Testis (tissue), 3 donors: Measurements from ENCODE around the gene ANKLE1. TPM values are rescaled to one million over a fixed set of nuclear protein-coding genes. Genes with fewer than 3 reads are reported as not detected.
A peak's percentile ranks its signal among the peaks of the same experiment; 100 is the strongest.

Source experiments
- DNase-seq: peaks from one replicate; pipeline ENCODE4 v3.0.0-alpha.2; 2019
- H3K27ac ChIP-seq, 2 donors: fragments of 200-600 bp; sonication (generic); one replicate each; pipeline ENCODE4 v1.5.1; 2019
- H3K27me3 ChIP-seq: fragments of 200-600 bp; sonication (generic); one replicate; pipeline ENCODE4 v1.5.1; 2019
- H3K36me3 ChIP-seq: fragments of 200-600 bp; sonication (generic); one replicate; pipeline ENCODE4 v1.5.1; 2017; ENCODE audit warnings: low read depth; ENCODE audit errors: missing control alignments
- H3K4me1 ChIP-seq: fragments of 200-600 bp; sonication (generic); one replicate; pipeline ENCODE4 v1.5.1; 2019
- H3K4me3 ChIP-seq, 2 donors: fragments of 200-600 bp; sonication (generic); one replicate each; pipeline ENCODE4 v1.5.1; 2017 to 2019
- H3K9me3 ChIP-seq: fragments of 200-600 bp; sonication (generic); one replicate; pipeline ENCODE4 v1.5.1; 2017
- CTCF ChIP-seq, 3 experiments: fragments of 450-650 bp in 2 of 3; fragments of 200-600 bp in 1 of 3; sonication (generic) in 1 of 3; IDR thresholded peaks; one replicate each; pipeline ENCODE4 v1.5.1; 2016 to 2019; ENCODE audit warnings: antibody characterized with exemption in 3 of 3, mild to moderate bottlenecking in 2 of 3, moderate library complexity in 1 of 3
- POLR2A ChIP-seq: fragments of 450-650 bp; IDR thresholded peaks from one replicate; pipeline ENCODE4 v1.6.1; 2017; ENCODE audit warnings: antibody characterized with exemption, mild to moderate bottlenecking, moderate library complexity
- WGBS, 2 donors: methylation state at CpG; one replicate each; pipeline ENCODE4 v1.1.5; 2018; 5-methylcytosine and 5-hydroxymethylcytosine counted together
- intact Hi-C: fragments of 100-400 bp; cut with DNase I; formaldehyde crosslinking; loops from one replicate; pipeline ENCODE4 v1.15.1; 2023; ENCODE audit warnings: low total_unique reads
- polyA plus RNA-seq: library from polyadenylated mRNA; stranded (reverse); fragments of 350-450 nt; fragmentation: Illumina TruSeq; extraction: RNeasy Lipid Tissue Mini Kit (QIAGEN cat#74804); gene quantifications from one replicate; pipeline ENCODE4 v1.2.3, GENCODE V29; 2014; ENCODE audit warnings: low read depth, low replicate concordance; ENCODE audit not compliant: insufficient read depth
- total RNA-seq, 2 donors: library from RNA; depleted of rRNA; stranded (reverse); fragments of >200 nt; gene quantifications; one replicate each; pipeline ENCODE4 v1.2.3, GENCODE V29; 2016

The ANKLE1 gene
- total and polyA plus RNA-seq, 3 donors from 2014 or later = 0.45 to 5.3 (median 3.1) TPM

DNA sequence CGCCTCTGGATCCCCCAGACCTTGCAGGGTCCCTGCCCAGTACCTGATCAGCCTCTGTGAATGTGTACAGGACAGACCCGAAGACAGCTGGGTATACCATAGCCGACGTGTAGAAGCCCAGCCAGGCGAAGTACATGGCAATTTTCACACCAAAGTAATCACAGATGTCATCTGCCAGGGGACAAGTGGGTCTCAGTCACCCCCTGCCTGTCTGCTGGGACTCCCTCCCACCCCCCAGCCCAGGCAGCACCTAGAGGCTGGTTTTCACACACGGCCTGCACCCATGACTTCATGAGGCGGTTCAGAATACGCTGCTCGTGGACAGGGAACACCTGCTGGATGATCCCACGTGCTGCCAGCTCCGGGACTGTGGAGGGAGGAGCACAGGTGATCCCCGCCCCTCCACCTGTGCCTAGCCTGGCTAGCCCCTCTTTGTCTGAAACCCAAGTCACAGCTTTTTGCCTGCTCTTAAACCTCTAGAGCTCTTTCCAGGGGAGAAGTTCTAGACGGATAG is 49.4 kb downstream of the ANKLE1 start:
- H3K4me3 ChIP-seq = no peak overlapping the region
- H3K27ac ChIP-seq = no peak overlapping the region
- intact Hi-C loops = no loop called here
- no peaks in the 10 kb centered on the region for H3K9me3 ChIP-seq
- H3K36me3 ChIP-seq = no peaks in the 10 kb centered on the region
- TF ChIP-seq CTCF (IDR thresholded peaks at IDR 0.05) = no peak
- 58 to 76% methylated on average over 12 to 13 of the region's 13 CpGs for WGBS, 2 donors
- H3K4me1 ChIP-seq = peaks cover 30% of the 10 kb centered on the region
- H3K27me3 ChIP-seq = no peaks in the 10 kb centered on the region
- DNase-seq = no peak

DNA sequence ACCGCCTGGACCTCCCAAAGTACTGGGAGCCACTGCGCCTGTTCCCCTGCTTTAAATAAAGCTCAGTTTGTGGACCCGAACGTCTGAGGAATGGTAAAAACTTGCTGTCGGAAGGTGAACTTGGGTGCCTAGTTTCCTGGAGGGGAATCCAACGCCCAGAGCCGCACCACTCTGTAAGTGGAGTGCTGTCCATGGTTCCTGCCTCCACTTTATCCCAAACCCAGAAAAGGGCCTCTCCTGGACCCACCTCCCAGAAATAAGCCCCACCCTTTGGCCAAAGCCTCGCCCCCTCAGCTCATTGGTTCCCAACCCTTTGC is 50.6 kb downstream of the ANKLE1 start:
- Histone ChIP-seq H3K27ac (no peak overlapping the region), H3K27me3 (no peaks in the 10 kb centered on the region), H3K36me3 (no peaks in the 10 kb centered on the region), H3K4me1 (peaks cover 22% of the 10 kb centered on the region), H3K9me3 (no peaks in the 10 kb centered on the region), H3K4me3 (no peak overlapping the region)
- 74 to 90% methylated on average over 8 of the region's 8 CpGs for WGBS, 2 donors
- no peak for TF ChIP-seq POLR2A
- no peak for TF ChIP-seq CTCF (IDR thresholded peaks at IDR 0.05)
- intact Hi-C loops = no loop called here
- no peak for DNase-seq

DNA sequence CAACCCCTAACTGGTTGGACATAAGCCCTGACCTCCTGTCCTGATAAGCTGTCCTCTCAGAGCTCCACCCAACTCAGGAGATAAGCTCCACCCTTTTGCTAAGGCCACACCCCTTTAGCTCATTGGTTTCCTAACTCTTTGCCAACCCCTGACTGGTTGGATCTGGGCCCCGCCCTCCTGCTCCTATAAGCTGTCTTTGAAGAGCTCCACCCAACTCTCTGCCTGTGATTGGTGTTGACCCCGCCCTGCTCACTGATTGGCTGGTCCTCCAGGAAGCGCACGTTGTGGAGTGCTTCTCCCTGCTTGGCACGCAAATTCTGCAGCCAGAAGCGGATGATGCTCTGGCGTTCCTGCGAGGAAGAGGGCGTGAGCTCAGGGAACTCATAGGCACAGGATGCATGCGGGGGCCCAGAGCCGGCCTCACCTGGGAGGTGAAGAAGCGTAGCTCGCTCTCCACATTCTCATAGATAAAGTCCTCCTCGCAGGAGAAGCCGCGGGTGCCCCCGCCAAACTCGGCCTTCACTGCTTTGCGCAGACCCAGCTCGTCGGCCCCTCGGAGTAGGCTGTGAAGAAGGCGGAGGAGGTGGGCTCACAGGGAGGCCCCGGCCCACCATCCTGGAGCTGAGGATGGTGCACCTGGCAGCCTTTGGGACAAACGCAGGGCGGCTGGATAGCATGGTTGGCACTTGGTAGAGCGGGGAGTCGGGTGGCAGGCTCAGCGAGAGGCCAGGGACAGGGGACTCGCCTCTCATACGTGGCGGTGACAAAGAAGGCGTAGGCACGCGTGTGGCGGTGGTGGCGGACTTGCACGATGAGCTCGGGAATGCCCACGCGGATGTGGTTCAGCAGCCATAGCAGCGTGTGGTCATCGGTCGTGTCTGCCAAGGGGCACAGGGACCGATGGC is 51.2 kb downstream of the ANKLE1 start:
- TF ChIP-seq POLR2A (no peak), CTCF (IDR thresholded peaks at IDR 0.05) (no peak)
- Histone ChIP-seq H3K27me3 (no peaks in the 10 kb centered on the region), H3K36me3 (no peaks in the 10 kb centered on the region), H3K27ac (no peak overlapping the region), H3K4me1 (peaks cover 19% of the 10 kb centered on the region), H3K9me3 (no peaks in the 10 kb centered on the region), H3K4me3 (peak overlapping the region in 1 of 2 donors; percentile 20)
- WGBS, 2 donors = 68 to 69% methylated on average over 32 to 44 of the region's 45 CpGs
- DNase-seq = peak; percentile 85
- intact Hi-C loops = no loop called here

DNA sequence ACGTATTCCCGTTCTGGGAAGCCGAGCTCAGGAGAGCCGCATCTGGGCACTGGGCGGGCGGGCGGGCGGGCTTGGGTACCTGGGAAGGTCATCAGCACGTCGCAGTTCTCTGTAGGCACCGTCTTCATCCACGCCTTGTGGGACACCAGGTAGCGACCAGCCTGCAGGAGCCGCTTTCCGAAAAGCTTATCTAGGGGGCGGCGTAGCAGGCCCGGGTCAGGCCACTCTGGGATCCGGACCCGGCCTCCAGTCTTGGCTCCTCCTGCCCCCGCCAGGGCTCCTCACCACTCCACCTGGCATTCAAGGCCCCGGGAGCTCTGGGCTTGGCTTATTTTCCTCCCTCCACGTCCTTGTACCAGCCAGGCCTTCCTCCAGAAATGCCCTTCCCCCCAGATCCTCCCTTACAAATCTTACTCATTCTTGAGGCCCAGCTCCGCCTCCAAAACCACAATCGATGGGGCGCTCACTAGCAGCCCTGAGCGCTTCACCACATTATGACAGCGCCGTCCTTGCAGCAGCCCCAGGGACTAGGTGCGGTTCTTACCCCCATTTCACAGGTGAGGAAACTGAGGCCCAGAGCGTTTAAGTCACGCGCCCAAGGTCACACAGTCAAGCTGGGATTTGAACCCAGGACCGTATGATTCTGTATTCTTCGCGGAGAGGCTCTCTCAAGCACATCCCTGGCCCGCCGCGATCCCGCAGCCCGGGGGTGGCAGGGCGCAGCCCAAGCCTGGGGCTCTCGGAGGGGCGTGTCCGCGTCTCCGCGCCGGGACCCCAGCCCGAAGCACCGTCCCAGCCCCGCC is 52.1 kb downstream of the ANKLE1 start:
- intact Hi-C loops = no loop called here
- WGBS, 2 donors = 22 to 43% methylated on average over 18 to 31 of the region's 52 CpGs
- no peak for DNase-seq

More for the DNA sequence above, 52.1 kb downstream of the ANKLE1 start:
- Histone ChIP-seq H3K9me3 (no peaks in the 10 kb centered on the region), H3K36me3 (no peaks in the 10 kb centered on the region), H3K4me1 (peaks cover 22% of the 10 kb centered on the region), H3K27ac (peak overlapping the region in 1 of 2 donors; percentile 50), H3K4me3 (peak overlapping the region; percentile 66 to 71), H3K27me3 (no peaks in the 10 kb centered on the region)
- no peak for TF ChIP-seq POLR2A
- no peak for TF ChIP-seq CTCF (IDR thresholded peaks at IDR 0.05)
